ENCODE results near the gene FOXP1. TPM values are rescaled to one million over a fixed set of nuclear protein-coding genes. Genes with fewer than 3 reads are reported as not detected.

The FOXP1 gene
- total and polyA plus RNA-seq, 2 of the 8 experiments (the other 6 are each of a cell fraction or from before 2014, with no cell fraction given), result 13.9 to 25.4 TPM

GRCh38 chr3:70911719-70912118 is 671.8 kb downstream of the FOXP1 start (continued):
- no peak for TF ChIP-seq EGR1 (IDR thresholded peaks at IDR 0.05; ENCODE audit: borderline replicate concordance, low read depth, low read length)
- TF ChIP-seq BACH1 (IDR thresholded peaks at IDR 0.05; ENCODE audit: low read length), result no peak
- TF ChIP-seq CREB1 (IDR thresholded peaks at IDR 0.05), result no peak

Data from H1 (cell line).